Fibroblast of skin of scalp (primary cell): Measurements from ENCODE around the gene COASY.
"Not testable (repeated sequence)": the region's sequence is repeated elsewhere in the genome, so short reads cannot be mapped to it uniquely, and the experiment has no call there.

Experiments
- DNase-seq: peaks from one replicate; pipeline ENCODE4 v3.0.0-alpha.2; 2013

The COASY gene

GRCh38 chr17:42553161-42553818, 8.7 kb upstream of the COASY start:
- DNase-seq, result no peak

GRCh38 chr17:42553866-42554249, 8.1 kb upstream of the COASY start:
- DNase-seq, result no peak

- peak; percentile 80 for DNase-seq
These were observed 7.5 kb upstream of the COASY start for GRCh38 chr17:42554250-42555121.

- no peak for DNase-seq
These were observed 6.8 kb upstream of the COASY start for GRCh38 chr17:42555122-42555622.

GRCh38 chr17:42555961-42556617, 5.9 kb upstream of the COASY start:
- DNase-seq, result not testable (repeated sequence)

- no peak for DNase-seq
These were observed 2.9 kb upstream of the COASY start for GRCh38 chr17:42559075-42559474.

GRCh38 chr17:42560246-42560645, 1.7 kb upstream of the COASY start:
- no peak for DNase-seq

GRCh38 chr17:42562388-42563142, 617 bp downstream of the COASY start:
- DNase-seq, result no peak

- no peak for DNase-seq
These were observed 1.2 kb downstream of the COASY start for GRCh38 chr17:42563143-42563509.

- DNase-seq, result no peak
These were observed 1.6 kb downstream of the COASY start for GRCh38 chr17:42563543-42563942.

- DNase-seq, result no peak
These were observed 2.0 kb downstream of the COASY start for GRCh38 chr17:42563950-42564349.

- DNase-seq, result no peak
These were observed 3.0 kb downstream of the COASY start for GRCh38 chr17:42564815-42565522.

GRCh38 chr17:42565523-42566214, 3.7 kb downstream of the COASY start:
- DNase-seq, result no peak

GRCh38 chr17:42566215-42566882, 4.4 kb downstream of the COASY start:
- DNase-seq, result no peak

- peak; percentile 93 for DNase-seq
These were observed 5.1 kb downstream of the COASY start, which contains the start of gene MLX for GRCh38 chr17:42566883-42567573. MLX (plus strand) TSS chr17:42567100; CDS start chr17:42567125, 25 bp downstream.

- no peak for DNase-seq
These were observed 6.6 kb downstream of the COASY start for GRCh38 chr17:42568341-42569111.

GRCh38 chr17:42571435-42572225, 9.7 kb downstream of the COASY start:
- no peak for DNase-seq

- DNase-seq, result no peak
These were observed 11.1 kb downstream of the COASY start for GRCh38 chr17:42573095-42573494.
